NCI-H1436 (cell line): ENCODE data around the gene AMFR.
A peak's percentile ranks its signal among the peaks of the same experiment; 100 is the strongest.

ENCODE experiments used
- DNase-seq: peaks from one replicate; lab custom pipeline; 2025; lab: John Stamatoyannopoulos, UW

The AMFR gene

DNA sequence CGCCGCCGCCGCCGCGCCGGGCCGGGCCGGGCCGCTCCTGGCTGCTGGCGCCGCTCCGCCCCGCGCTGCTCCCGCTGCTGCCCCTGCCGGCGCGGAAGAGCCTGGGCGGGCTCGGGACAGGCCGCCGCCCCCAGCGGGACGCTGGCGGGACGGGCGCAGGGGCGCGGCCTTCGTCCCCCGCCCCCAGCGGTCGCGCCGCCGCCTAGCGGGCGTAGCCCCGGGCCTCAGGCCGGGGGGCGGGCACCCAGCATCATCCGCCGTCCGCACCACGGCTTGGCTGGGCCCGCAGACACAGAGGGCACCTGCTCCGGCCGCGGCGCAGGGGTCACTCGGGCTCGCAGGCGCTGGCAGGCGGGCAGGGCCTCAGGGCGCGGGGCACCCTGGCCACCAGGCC lies at the start of gene AMFR:
Gene AMFR (minus strand): TSS at position 107 of the 394 bp plus-strand sequence. CDS start 218 bp downstream, outside the sequence.
- DNase-seq, result peak; percentile 75

DNA sequence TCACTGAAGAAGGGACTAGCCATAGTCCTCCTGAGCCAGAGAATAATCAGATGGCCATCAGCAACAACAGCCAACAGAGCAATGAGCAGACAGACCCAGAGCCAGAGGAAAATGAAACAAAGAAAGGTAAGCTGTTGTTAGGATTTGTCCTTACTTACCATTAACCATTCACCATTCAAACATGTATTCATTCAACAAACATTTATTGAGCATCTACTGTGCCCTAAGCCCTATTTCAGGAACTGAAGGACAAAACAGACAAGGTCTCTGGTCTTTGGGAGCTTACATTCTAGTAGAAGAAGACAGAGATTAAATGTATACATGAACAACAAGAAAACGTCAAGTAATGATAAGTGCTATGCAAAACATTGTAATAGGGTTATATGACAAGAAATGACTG lies 45.3 kb upstream of the AMFR start:
- DNase-seq, result no peak

DNA sequence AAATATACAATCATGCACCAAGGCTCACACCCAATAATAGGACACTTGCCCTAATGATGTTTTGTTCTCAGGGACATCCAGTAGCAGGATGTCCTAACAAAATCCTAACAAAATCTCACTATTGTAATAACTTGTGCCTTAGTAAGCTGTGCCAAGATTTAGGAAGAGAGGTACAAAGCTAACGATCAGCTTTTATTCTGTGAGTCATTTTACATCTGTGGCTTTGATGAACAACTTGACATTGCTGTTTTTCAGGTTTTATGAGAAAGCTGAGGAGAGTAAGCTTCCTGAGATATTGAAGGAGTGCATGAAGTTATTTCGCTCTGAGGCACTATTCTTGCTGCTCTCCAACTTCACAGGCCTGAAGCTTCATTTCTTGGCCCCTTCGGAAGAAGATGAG lies 44.9 kb upstream of the AMFR start:
- no peak for DNase-seq

GRCh38 chr16:56469748-56470147 lies 44.4 kb upstream of the AMFR start:
- DNase-seq, result no peak

- DNase-seq, result no peak
Measured at GRCh38 chr16:56468800-56469199, 43.5 kb upstream of the AMFR start.

GRCh38 chr16:56466344-56466743 lies 41.0 kb upstream of the AMFR start:
- no peak for DNase-seq

- DNase-seq, result no peak
Measured at GRCh38 chr16:56463153-56463552, 37.8 kb upstream of the AMFR start.

GRCh38 chr16:56462064-56462796 lies 36.9 kb upstream of the AMFR start:
- DNase-seq, result no peak

GRCh38 chr16:56460101-56460500 lies 34.8 kb upstream of the AMFR start:
- DNase-seq, result no peak

DNA sequence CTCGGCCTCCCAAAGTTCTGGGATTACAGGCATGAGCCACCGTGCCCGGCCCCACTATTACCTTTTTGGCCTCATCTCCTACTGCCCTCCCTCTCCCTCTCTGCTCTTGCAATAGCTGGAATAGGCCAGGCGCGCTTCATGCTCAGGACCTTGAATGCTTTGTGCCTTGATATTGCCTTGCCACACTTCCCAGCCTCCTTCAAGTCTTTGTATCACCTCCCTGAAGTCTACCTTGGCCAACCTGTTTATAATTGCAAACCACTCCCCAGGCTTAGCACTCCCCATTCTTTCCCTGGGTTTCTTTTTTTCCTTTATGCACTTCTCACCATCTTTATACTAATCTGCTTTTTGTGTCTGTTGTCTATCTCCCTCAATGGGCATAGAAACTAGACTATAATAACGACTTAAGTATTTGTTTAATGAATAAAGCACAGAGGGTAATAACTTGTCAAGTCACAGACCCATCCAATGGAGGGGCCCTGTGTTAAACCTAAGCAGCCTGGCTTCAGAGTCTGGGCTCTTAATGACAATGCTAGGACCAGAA lies 32.7 kb upstream of the AMFR start:
- no peak for DNase-seq

DNA sequence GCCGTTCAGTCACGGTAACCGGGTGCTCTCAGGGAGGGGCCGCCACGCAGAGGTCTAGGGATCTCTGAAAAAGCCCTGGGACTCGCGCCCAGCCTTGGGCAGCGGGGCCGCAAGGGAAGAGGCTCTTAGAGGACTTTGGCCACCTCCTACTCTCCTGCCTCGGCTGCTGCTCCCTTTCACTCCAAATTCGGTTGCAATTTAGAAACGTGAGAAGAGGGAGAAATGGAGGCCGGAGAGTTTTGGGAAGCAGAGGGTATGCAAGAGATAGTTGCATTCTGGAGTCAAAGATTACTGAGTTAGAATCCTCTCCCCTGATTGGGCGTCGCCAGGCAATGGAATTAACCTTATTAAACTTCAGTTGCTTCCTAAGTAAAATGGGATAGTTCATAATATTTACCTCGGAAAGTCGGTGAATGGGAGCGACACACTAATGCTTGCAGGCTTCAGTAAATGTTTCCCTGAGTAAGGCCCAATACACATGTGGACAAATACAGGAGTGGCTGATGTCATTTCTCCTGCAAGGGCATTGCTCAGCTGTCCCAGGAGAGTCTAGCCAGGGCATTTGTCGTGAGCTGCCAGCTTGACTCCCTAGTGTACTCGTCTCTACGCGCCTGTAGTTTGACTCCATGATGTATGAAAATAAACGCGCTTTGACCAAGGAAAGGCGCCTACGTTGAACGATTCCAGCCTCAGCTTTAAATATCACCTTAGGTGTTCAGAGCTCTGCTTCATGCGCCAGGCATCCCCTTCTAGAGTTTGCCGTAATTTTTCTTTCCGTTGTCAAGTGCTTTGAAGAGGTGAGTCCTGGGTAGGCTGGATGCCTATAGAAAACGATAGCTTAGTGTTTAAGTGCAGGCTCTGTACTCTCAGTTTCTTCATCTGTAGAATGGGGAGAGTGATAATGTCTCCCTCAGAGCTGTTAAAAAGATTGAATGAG lies 26.7 kb upstream of the AMFR start:
- peak; percentile 40 for DNase-seq

DNA sequence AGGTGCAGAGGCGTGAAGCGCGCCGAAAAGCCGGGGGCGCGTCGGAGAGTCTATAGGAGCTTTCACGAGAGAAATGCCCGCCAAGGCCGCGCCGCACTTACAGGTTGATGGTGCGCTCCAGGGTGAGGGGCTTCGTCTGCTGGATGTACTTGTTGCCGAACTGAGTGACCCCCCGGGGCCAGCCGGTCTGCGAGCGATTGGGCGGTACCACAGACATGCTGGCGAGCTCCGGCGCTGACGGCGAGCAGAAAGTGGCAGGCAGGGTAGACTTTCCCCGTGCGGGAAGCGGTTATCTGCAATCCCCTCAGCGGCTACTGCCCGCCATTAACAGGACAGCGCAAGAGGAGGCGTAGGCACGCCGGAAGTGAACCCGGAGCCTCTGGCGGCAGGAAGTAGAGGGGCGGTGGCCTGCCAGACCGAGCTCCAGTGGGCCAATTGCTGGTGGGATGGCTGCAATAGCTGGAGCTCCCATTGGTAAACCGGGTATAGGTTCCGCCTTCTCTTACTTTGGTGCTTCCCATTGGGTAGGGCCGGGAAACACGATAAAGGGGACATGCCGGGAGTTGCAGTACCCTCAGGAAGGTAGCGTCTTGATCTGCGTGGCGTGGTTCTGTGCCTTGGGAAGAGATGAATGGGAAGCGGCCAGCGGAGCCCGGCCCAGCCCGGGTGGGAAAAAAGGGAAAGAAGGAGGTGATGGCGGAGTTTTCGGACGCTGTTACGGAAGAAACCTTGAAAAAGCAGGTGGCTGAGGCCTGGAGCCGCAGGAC lies 25.8 kb upstream of the AMFR start, which contains the start of the genes NUDT21 and OGFOD1:
Gene NUDT21 (minus strand): TSS at position 347 of the 767 bp plus-strand sequence. CDS start 130 bp downstream, at position 217.
Gene OGFOD1 (plus strand): TSS at position 569 of the 767 bp plus-strand sequence. CDS start 59 bp downstream, at position 628.
- peak; percentile 94 for DNase-seq

DNA sequence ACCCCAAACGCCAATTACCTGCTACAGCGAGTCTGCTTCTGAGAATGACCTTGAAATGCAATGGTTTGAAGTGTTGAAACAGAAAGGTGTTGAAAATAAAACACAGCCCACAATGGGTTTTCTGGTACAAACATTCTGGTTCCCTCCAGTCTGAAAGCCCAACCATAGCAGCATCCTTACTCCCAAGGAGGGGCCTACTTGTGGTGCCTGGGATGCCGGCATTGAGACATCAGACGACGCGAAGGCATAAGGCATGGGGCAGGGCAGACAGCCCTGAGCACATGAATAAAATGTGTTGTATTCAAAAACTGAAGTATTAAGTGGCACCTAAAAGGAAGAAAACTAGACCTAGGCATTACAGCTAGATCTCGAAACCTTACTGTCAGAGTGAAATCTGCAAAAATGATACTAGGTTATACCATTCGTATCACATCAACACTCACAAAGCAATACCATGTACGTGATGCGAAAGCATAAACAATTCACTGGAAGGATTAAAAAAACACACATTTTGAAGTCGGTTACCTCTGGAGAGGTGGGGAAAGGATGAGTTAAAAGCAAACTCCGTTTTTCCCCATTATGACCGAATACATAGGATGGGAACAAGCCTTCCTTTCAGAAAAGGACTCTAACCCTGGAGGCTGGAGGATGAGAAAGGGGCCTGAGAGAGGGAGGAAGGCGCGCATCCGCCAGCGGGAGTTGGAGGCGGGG lies 25.1 kb upstream of the AMFR start:
- DNase-seq, result no peak

DNA sequence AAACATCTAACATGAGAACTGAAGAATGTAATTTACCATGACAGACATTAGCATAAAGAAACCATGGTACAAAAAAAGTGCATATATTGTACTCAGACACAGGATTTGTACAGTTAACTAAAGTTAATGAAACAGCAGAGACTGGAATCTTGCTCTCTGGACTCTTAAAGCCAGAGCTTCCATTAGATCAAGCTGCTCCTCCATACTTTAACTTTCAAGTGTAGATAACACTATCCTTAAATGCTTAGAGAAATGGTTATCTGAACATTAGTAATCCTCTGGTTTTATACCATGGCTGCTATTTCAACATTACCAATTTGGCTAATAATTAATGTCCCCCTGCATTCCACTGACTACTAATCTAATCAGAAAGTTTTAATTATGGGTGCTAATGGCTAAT lies 22.7 kb upstream of the AMFR start:
- no peak for DNase-seq

- no peak for DNase-seq
Measured at GRCh38 chr16:56447286-56447685, 21.9 kb upstream of the AMFR start.

DNA sequence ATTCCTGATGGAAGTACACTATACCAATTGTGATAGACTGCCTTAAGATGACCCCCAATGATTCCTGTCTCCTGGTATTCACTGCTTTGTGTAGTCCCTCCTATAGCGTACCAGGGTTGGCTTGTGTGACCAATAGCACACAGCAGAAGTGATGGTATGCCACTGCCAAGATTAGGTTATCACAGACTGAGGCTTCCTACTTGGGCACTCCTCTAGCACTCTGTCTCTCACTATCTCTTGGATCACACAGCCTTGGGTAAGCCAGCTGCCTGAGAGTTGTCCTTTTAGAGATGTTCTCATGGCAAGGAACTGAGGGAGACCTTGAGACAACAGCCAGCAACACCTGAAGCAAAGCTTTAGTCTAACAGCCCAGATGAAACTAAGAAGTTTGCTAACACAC lies 12.7 kb upstream of the AMFR start:
- no peak for DNase-seq

- no peak for DNase-seq
Measured at GRCh38 chr16:56436258-56436657, 10.9 kb upstream of the AMFR start.

- no peak for DNase-seq
Measured at GRCh38 chr16:56428091-56428490, 2.7 kb upstream of the AMFR start.

DNA sequence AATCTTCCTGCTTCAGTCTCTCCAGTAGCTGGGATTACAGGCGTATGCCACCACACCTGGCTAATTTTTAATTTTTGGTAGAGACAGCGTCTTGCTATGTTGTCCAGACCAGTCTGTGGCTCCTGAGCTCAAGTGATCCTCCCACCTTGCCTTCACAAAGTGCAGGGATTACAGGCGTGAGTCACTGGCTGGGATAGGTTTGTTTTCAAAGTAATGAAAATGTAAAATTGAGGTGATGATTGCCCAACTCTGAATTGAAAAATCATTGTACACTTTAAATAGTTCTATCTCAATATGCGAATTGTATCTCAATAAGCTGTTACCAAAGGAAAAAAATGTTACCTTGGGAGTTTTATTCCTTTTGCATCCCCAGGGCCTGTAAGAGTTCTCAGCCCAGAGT lies 1.2 kb upstream of the AMFR start:
- no peak for DNase-seq

GRCh38 chr16:56424791-56425438 lies 430 bp downstream of the AMFR start:
- peak; percentile 14 for DNase-seq

DNA sequence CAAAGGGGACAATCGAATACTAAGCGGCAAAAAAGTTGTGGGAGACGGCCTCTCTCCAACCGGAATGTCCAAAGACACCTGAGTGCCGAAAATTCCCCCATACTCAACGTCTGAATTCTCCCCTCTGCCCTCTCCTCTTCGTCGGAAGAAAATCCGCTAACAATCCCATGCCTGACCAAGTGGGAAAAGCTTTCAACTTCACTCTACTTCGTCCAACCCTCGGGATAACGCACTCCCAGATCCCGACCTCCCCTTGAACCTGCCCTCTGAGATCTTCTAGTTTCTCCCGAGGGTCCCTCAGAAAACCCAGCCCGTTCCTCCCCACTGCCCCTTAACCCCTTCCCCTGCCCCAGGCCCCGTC lies 961 bp downstream of the AMFR start:
- DNase-seq, result no peak
